Heart left ventricle (tissue), 16 donors: ENCODE data around the gene TACC2. TPM values are rescaled to one million over a fixed set of nuclear protein-coding genes. Genes with fewer than 3 reads are reported as not detected.
A peak's percentile ranks its signal among the peaks of the same experiment; 100 is the strongest.
"Not testable (repeated sequence)": the region's sequence is repeated elsewhere in the genome, so short reads cannot be mapped to it uniquely, and the experiment has no call there.

Source experiments
- ATAC-seq, 4 donors: fragments of 200-7000 bp; cut with Tn5 transposase; one replicate each; pipeline ENCODE4 v1.9.1; 2020 to 2022; ENCODE audit warnings: moderate library complexity in 4 of 4, mild to moderate bottlenecking in 3 of 4, moderate number of reproducible peaks in 1 of 4
- DNase-seq, 5 donors: peaks; one replicate each; pipeline ENCODE4 v3.0.0-alpha.2; 2020
- H3K27ac ChIP-seq, 12 donors: fragments of 200-600 bp; sonication (generic) in 4 of 12; one replicate each; pipeline versions ENCODE4 v1.5.0 to v1.8.0; 2016 to 2022; ENCODE audit warnings: mild to moderate bottlenecking in 2 of 12
- H3K27me3 ChIP-seq, 9 donors: fragments of 200-600 bp; sonication (generic) in 2 of 9; one replicate each; pipeline versions ENCODE4 v1.5.1 to v1.8.0; 2016 to 2022; ENCODE audit warnings: mild to moderate bottlenecking in 3 of 9
- H3K36me3 ChIP-seq, 9 donors: fragments of 200-600 bp; sonication (generic) in 2 of 9; one replicate each; pipeline versions ENCODE4 v1.5.0 to v1.8.0; 2018 to 2022; ENCODE audit warnings: mild to moderate bottlenecking in 2 of 9
- H3K4me1 ChIP-seq, 12 donors: fragments of 200-600 bp; sonication (generic) in 4 of 12; one replicate each; pipeline versions ENCODE4 v1.5.0 to v1.8.0; 2016 to 2022; ENCODE audit warnings: mild to moderate bottlenecking in 3 of 12
- H3K4me3 ChIP-seq, 12 donors: fragments of 200-600 bp; sonication (generic) in 4 of 12; one replicate each; pipeline versions ENCODE4 v1.5.0 to v1.8.0; 2017 to 2022; ENCODE audit warnings: mild to moderate bottlenecking in 9 of 12, moderate library complexity in 4 of 12
- H3K9me3 ChIP-seq, 12 donors: fragments of 200-600 bp; sonication (generic) in 4 of 12; one replicate each; pipeline versions ENCODE4 v1.5.0 to v1.8.0; 2016 to 2022; ENCODE audit warnings: mild to moderate bottlenecking in 1 of 12
- CTCF ChIP-seq, 12 donors: fragments of 200-600 bp; sonication (generic) in 4 of 12; IDR thresholded peaks; one replicate each; pipeline versions ENCODE4 v1.5.0 to v1.8.0; 2018 to 2022; ENCODE audit warnings: antibody characterized with exemption in 12 of 12, mild to moderate bottlenecking in 5 of 12
- POLR2A ChIP-seq, 2 donors: fragments of 450-650 bp; IDR thresholded peaks; one replicate each; pipeline ENCODE4 v1.6.1; 2017; ENCODE audit warnings: antibody characterized with exemption in 2 of 2, mild to moderate bottlenecking in 2 of 2, moderate library complexity in 2 of 2
- WGBS, 4 donors: extraction: QIAGEN DNeasy Blood & Tissue Kit in 2 of 4; methylation state at CpG; one replicate each; pipeline versions ENCODE4 v1.1.5 to v1.1.7; 2013 to 2018; 5-methylcytosine and 5-hydroxymethylcytosine counted together
- intact Hi-C, 10 donors: fragments of 100-400 bp; cut with DNase I; formaldehyde crosslinking; loops; one replicate each; pipeline versions ENCODE4 v1.11.1 to v1.14.2; 2022
- polyA plus RNA-seq, 2 donors: library from polyadenylated mRNA; stranded (reverse); fragments of 200-250 nt; gene quantifications; one replicate each; pipeline ENCODE4 v1.2.3, GENCODE V29; 2013
- total RNA-seq, 9 donors: library from RNA; depleted of rRNA in 2 of 9; stranded (reverse); fragments of >200 nt in 2 of 9; fragmentation: NEBNext Ultra II Directional in 3 of 9; extraction: Animal tissue kit (Norgen Biotek cat#: 25700) in 3 of 9; gene quantifications; one replicate each; pipeline versions ENCODE4 v1.1.0 to v1.2.4, GENCODE V29; 2016 to 2023
- donor health status: ischemic (EF 13 %, LVEDD 7.1; RV severe dilation, severe dysfunction).
- donor health status: healthy with polysubstance abuse.
- donor health status: DM: no; HTN: yes; CAD: no.
- donor health status: DM: no; HTN: no; CAD: no.
- donor health status: ischemic (EF 25% LVEDD 6.9; RV normal size, moderate dysfunction).
- donor health status: ischemic (EF 25% LVEDD 5.7; RV mildly dilated, moderate dysfunction).
- donor health status: healthy.
- donor health status: DM: yes; HTN: yes; CAD: no.
- donor health status: ischemic (EF 35%, LVEDD 5.7; RV mildly dilated, moderate dysfunction).
- donor health status: nonischemic (EF 11% LVEDD 7.7; RV severe dilation, severe dysfunction).
- donor health status: DM: yes; HTN: yes; CAD: no.
- donor health status: PGD.
- donor health status: ischemic (EF 29% LVEDD 5.4; RV normal size, mild dysfunction).
- donor health status: nonischemic (EF 23%, LVEDD 6.1; RV moderate dilation, normal function).

Gene TACC2
- total and polyA plus RNA-seq, 11 donors = 96.7 to 456 (median 294) TPM

DNA sequence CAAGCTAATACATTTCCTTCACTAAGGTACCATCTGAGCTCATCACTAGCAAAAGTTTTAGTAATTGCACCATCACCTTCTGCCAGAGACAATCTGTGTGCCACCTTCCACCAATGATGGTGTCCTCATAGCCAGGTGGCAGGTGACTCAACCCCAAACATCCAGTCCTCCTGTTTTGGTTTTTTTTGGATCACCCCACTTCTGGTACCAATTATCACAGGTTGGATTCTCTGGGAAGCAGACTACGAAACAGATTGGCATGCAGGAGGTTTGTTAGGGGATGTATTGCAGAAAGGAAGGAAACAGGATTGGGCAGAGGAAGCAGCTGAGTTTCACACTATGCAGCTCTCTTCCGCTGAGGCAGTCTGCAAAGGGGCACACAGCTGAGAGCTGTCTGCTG lies 4.5 kb upstream of the TACC2 start:
- DNase-seq (no peak), ATAC-seq (no peak)
- peaks cover 0 to under 1% (median 0%) of the 10 kb centered on the region in 12 donors for H3K4me1 ChIP-seq
- no peaks in the 10 kb centered on the region for H3K27me3 ChIP-seq
- no peak for TF ChIP-seq POLR2A (IDR thresholded peaks at IDR 0.05)
- intact Hi-C loops = no loop called here
- H3K9me3 ChIP-seq = peaks cover 0 to 17% (median 7%) of the 10 kb centered on the region in 12 donors
- WGBS, 4 donors = 73 to 95% (median 80%) methylated on average over 2 of the region's 2 CpGs
- H3K4me3 ChIP-seq = no peak overlapping the region
- H3K36me3 ChIP-seq = no peaks in the 10 kb centered on the region
- no peak overlapping the region for H3K27ac ChIP-seq

- 61 to 77% (median 66%) methylated on average over 9 of the region's 9 CpGs for WGBS, 4 donors
- no peak for ATAC-seq
- TF ChIP-seq POLR2A (IDR thresholded peaks at IDR 0.05) (no peak), CTCF (IDR thresholded peaks at IDR 0.05) (no peak)
- Histone ChIP-seq H3K36me3 (no peaks in the 10 kb centered on the region), H3K9me3 (peaks cover 0 to 3% (median 0%) of the 10 kb centered on the region in 12 donors), H3K4me3 (peak overlapping the region in 1 of 12 donors; percentile 6), H3K27ac (peak overlapping the region in 10 of 12 donors; percentile 2 to 85 (median 35)), H3K4me1 (peaks cover 0 to 23% (median 10%) of the 10 kb centered on the region in 12 donors), H3K27me3 (no peaks in the 10 kb centered on the region)
- no peak for DNase-seq
- intact Hi-C loops = no loop called here
Measured at GRCh38 chr10:121990015-121990677, 1.2 kb downstream of the TACC2 start.

DNA sequence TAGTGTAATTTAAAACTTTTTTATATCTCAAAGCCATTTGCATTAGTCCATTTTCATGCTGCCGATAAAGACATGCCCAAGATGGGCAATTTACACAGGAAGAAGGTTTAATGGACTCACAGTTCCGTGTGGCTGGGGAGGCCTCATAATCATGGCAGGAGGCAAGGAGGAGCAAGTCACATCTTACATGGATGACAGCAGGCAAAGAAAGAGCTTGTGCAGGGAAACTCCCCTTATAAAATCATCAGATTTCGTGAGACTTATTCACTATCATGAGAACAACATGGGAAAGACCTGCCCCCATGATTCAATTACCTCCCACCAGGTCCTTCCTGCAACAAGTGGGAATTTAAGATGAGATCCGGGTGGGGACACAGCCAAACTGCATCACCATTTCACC lies 2.8 kb downstream of the TACC2 start:
- H3K27me3 ChIP-seq, H3K9me3 ChIP-seq, H3K4me3 ChIP-seq, H3K36me3 ChIP-seq, intact Hi-C loops, ATAC-seq, DNase-seq: not testable (repeated sequence)
- 80 to 92% (median 89%) methylated on average over 4 of the region's 4 CpGs for WGBS, 4 donors
- H3K27ac ChIP-seq = peak overlapping the region in 1 of 12 donors; percentile 85
- peaks cover 0 to 37% (median 10%) of the 10 kb centered on the region in 12 donors for H3K4me1 ChIP-seq

GRCh38 chr10:121994429-121994941 lies 5.5 kb downstream of the TACC2 start:
- ATAC-seq (peak; percentile 82 to 86 (median 86)), DNase-seq (peak; percentile 67 to 81 (median 71))
- intact Hi-C loops = no loop called here
- H3K4me3 ChIP-seq = peak overlapping the region in 11 of 12 donors; percentile 14 to 59 (median 45)
- TF ChIP-seq CTCF (IDR thresholded peaks at IDR 0.05) (no peak), POLR2A (IDR thresholded peaks at IDR 0.05) (peak in 1 of 2 donors; percentile 61)
- H3K27ac ChIP-seq = peak overlapping the region; percentile 78 to 97 (median 86)
- H3K36me3 ChIP-seq = no peaks in the 10 kb centered on the region
- no peaks in the 10 kb centered on the region for H3K27me3 ChIP-seq
- 23 to 37% (median 30%) methylated on average over 10 of the region's 10 CpGs for WGBS, 4 donors
- no peaks in the 10 kb centered on the region for H3K9me3 ChIP-seq
- peaks cover 0 to 50% (median 13%) of the 10 kb centered on the region in 12 donors for H3K4me1 ChIP-seq

DNA sequence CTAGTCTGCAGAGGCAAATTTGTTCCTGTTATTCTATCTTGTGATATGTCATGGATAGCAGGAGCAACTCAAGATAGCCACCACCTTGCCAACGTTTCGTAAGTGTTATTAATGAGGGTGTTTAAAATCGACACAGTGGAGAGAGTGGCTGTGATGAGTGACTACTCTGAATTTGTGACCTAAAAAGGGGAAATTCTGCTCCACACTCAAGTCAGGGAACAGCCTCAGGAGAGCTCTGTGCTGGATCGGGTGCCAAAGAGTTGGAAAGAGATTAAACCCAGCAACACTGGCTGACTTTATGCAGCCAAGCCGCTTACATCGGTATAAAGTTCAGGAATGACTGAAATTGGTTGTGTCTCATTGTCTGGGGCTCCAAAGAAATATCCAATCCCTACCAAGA lies 9.5 kb downstream of the TACC2 start:
- WGBS, 4 donors = 36 to 60% (median 44%) methylated on average over 6 of the region's 6 CpGs
- peak in 3 of 4 donors; percentile 16 to 57 (median 30) for ATAC-seq
- Histone ChIP-seq H3K9me3 (peaks cover 0 to 30% (median 8%) of the 10 kb centered on the region in 12 donors), H3K36me3 (peaks cover 0 to 12% (median 3%) of the 10 kb centered on the region in 9 donors), H3K4me3 (no peak overlapping the region), H3K4me1 (peaks cover 0 to 42% (median 7%) of the 10 kb centered on the region in 12 donors), H3K27ac (peak overlapping the region; percentile 41 to 97 (median 86)), H3K27me3 (no peaks in the 10 kb centered on the region)
- TF ChIP-seq POLR2A (IDR thresholded peaks at IDR 0.05) (no peak), CTCF (IDR thresholded peaks at IDR 0.05) (no peak)
- intact Hi-C loops = loop anchor here in 3 of 10 donors (5.0 kb wide), 1 partner anchor 34 kb away; no protein-coding TSS in a partner anchor
- no peak for DNase-seq
